Subcutaneous abdominal adipose tissue (tissue), 5 donors: ENCODE measurements around the gene CPA5.

Experiments
- H3K27ac ChIP-seq: one replicate; pipeline ENCODE4 v1.7.0; 2013; ENCODE audit warnings: low read depth, mild to moderate bottlenecking, inconsistent platforms, low read length, moderate library complexity
- H3K27me3 ChIP-seq, 5 donors: one replicate each; pipeline ENCODE4 v1.7.0; 2013; ENCODE audit warnings: low read length in 5 of 5, inconsistent platforms in 1 of 5; ENCODE audit not compliant: control insufficient read depth in 5 of 5, insufficient read depth in 4 of 5
- H3K36me3 ChIP-seq, 5 donors: one replicate each; pipeline ENCODE4 v1.7.0; 2013; ENCODE audit warnings: low read length in 5 of 5; ENCODE audit not compliant: control insufficient read depth in 5 of 5, insufficient read depth in 5 of 5
- H3K4me1 ChIP-seq, 5 donors: one replicate each; pipeline ENCODE4 v1.7.0; 2013; ENCODE audit warnings: low read length in 5 of 5, mild to moderate bottlenecking in 3 of 5, moderate library complexity in 1 of 5; ENCODE audit not compliant: control insufficient read depth in 5 of 5, insufficient read depth in 5 of 5
- H3K4me3 ChIP-seq, 5 donors: one replicate each; pipeline ENCODE4 v1.7.0; 2013; ENCODE audit warnings: low read length in 5 of 5, low read depth in 1 of 5
- H3K9ac ChIP-seq, 5 donors: one replicate each; pipeline ENCODE4 v1.7.0; 2013; ENCODE audit warnings: low read length in 5 of 5, mild to moderate bottlenecking in 4 of 5, moderate library complexity in 3 of 5
- H3K9me3 ChIP-seq, 5 donors: one replicate each; pipeline ENCODE4 v1.7.0; 2013; ENCODE audit warnings: low read length in 5 of 5; ENCODE audit not compliant: control insufficient read depth in 5 of 5
- donor health status: healthy.
- donor health status: healthy.
- donor health status: healthy.
- donor health status: healthy.
- donor health status: healthy.

The CPA5 gene

DNA sequence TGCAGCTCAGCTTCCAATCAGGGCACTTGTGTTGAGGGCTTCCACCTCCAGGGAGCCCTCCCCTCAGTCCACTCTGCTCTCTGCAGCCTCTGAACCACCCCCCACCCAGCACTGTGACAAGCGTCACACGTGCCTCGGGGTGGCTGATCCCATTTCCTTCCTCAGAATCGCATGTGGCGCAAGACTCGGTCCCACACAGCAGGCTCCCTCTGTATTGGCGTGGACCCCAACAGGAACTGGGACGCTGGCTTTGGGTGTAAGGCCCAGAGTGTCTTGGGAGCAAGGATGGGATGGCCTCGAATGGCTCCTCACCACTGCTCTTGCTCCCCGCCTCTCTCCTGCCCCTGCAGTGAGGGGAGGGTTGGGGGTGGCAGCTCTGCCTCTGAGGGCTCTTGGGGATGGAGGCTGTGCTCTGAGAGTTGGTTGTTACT, 39.8 kb downstream of the CPA5 start:
- Histone ChIP-seq H3K27ac (no peak overlapping the region), H3K9ac (no peak overlapping the region), H3K27me3 (no peaks in the 10 kb centered on the region), H3K4me1 (peaks cover 2 to 48% (median 37%) of the 10 kb centered on the region in 5 donors), H3K36me3 (no peaks in the 10 kb centered on the region), H3K9me3 (no peaks in the 10 kb centered on the region), H3K4me3 (no peak overlapping the region)

DNA sequence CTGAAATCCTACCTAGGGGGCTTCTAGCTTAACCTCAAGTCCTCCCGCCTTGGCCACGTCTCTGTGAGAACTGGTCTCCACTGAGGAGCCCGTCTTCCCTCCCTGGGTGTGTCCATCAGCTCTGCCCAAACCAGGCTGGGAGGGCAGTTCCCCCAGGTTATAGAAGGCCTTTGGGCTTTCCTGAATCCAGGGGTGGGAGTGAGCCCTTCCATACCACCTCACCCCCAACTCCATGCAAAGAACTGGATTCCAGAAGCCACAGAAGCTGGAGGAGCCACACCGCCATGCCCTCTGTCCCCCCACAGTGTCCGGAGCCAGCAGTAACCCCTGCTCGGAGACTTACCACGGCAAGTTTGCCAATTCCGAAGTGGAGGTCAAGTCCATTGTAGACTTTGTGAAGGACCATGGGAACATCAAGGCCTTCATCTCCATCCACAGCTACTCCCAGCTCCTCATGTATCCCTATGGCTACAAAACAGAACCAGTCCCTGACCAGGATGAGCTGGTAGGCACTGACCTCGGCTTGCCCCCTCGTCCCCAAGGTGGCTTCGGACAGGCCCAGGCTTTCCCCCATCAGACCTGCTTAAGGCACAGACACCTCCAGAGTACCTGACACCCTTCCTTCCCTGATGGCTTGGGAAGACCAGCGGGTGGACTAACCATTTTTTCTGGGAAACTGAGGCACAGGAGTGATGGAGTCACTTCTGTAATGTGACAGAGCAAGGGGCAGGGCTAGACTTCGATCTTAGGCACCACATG, 40.4 kb downstream of the CPA5 start:
- no peak overlapping the region for H3K27ac ChIP-seq
- H3K36me3 ChIP-seq, result no peaks in the 10 kb centered on the region
- H3K9me3 ChIP-seq, result no peaks in the 10 kb centered on the region
- H3K27me3 ChIP-seq, result no peaks in the 10 kb centered on the region
- no peak overlapping the region for H3K9ac ChIP-seq
- peaks cover 2 to 44% (median 33%) of the 10 kb centered on the region in 5 donors for H3K4me1 ChIP-seq
- no peak overlapping the region for H3K4me3 ChIP-seq

DNA sequence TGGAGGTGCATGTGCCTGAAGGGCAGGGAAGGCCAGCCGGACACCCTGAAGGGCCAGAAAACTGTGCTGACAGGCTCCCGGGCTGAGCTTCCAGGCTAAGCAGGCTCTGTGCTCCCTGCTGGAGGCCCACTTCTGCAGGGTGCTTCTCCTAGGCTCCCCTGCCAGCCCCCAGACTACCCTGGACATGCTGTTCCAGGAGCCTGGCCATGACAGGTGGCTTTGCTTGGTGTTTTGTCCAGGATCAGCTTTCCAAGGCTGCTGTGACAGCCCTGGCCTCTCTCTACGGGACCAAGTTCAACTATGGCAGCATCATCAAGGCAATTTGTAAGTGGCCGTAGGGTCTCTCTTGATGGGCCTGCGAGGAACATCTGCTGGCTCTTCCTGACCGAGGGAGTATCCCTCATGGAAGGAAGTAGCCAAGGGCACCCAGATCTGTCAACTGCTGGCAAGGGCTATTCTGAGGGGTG, 41.0 kb downstream of the CPA5 start:
- Histone ChIP-seq H3K4me3 (no peak overlapping the region), H3K27me3 (no peaks in the 10 kb centered on the region), H3K4me1 (peaks cover 2 to 41% (median 29%) of the 10 kb centered on the region in 5 donors), H3K27ac (peak overlapping the region; percentile 83), H3K36me3 (no peaks in the 10 kb centered on the region), H3K9me3 (no peaks in the 10 kb centered on the region), H3K9ac (no peak overlapping the region)

DNA sequence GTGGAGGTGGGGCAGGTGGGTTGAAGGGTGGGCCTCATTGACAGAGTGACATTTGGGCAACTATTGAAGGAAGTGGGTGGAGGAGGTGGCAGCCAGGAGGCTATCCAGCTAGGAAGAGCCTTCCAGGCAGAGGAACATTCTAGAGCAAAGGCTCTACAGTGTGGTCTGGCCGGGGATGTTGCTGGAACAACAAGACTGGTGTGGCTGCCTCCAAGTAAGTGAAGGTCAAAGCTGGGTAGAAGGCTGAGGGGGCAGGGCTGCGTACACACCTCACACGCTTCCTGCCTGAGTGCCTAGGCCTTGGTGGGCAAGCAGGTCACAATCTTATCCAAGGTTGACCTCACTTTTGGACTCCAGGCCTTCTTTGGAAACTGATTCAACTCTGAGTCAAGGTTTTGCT, 42.3 kb downstream of the CPA5 start:
- no peaks in the 10 kb centered on the region for H3K36me3 ChIP-seq
- no peaks in the 10 kb centered on the region for H3K27me3 ChIP-seq
- H3K4me1 ChIP-seq, result peaks cover 2 to 36% (median 32%) of the 10 kb centered on the region in 5 donors
- H3K9me3 ChIP-seq, result no peaks in the 10 kb centered on the region
- peak overlapping the region in 3 of 5 donors; percentile 50 to 69 (median 58) for H3K9ac ChIP-seq
- peak overlapping the region; percentile 83 for H3K27ac ChIP-seq
- no peak overlapping the region for H3K4me3 ChIP-seq

DNA sequence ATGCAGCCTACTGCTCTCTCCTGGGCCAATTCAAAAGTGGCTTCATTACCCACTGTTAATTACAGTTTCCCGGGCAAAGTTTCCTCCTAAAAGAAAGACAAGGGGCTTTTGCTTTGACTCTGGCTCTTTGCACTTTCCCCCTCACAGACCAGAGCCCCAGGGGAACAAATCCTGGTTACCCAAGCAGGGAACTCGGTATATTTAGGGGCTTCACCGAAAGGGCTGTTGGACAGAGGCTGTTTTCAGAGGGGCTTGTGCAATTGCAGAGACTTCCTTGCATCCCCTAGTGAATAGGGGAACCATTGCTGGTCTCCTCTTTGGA, 42.7 kb downstream of the CPA5 start:
- Histone ChIP-seq H3K9ac (peak overlapping the region in 3 of 5 donors; percentile 50 to 69 (median 58)), H3K4me3 (no peak overlapping the region), H3K4me1 (peaks cover 2 to 38% (median 36%) of the 10 kb centered on the region in 5 donors), H3K27me3 (no peaks in the 10 kb centered on the region), H3K27ac (peak overlapping the region; percentile 83), H3K9me3 (no peaks in the 10 kb centered on the region), H3K36me3 (no peaks in the 10 kb centered on the region)

DNA sequence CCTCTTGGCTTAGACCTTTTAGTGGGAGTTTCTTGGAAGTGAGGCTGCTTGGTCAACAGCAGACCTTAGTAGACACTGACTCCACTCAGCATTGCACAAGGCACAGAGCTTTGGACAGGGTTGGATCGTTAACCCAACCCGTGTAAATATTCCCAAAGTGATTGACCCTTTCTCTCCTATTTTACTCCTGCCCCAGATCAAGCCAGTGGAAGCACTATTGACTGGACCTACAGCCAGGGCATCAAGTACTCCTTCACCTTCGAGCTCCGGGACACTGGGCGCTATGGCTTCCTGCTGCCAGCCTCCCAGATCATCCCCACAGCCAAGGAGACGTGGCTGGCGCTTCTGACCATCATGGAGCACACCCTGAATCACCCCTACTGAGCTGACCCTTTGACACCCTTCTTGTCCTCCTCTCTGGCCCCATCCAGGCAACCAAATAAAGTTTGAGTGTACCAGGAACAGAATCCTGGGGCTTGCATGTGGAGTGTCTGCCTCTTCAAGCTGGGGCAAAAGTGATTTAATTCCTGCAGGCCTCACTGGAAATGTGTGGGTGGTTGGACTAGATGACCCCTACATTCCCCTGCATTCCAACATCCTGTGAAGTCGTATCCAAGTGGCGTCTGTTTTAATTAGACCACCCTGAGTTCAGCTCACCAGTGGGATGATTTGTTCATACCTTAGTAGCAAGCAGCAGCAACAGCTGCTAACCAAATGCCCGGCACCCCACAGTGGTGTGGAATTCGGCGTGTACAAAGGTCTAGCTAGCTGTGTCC, 43.2 kb downstream of the CPA5 start:
- Histone ChIP-seq H3K9me3 (no peaks in the 10 kb centered on the region), H3K27me3 (no peaks in the 10 kb centered on the region), H3K4me1 (peaks cover 2 to 43% (median 42%) of the 10 kb centered on the region in 5 donors), H3K36me3 (no peaks in the 10 kb centered on the region), H3K4me3 (no peak overlapping the region), H3K9ac (peak overlapping the region in 2 of 5 donors; percentile 0 to 58), H3K27ac (peak overlapping the region; percentile 83)

DNA sequence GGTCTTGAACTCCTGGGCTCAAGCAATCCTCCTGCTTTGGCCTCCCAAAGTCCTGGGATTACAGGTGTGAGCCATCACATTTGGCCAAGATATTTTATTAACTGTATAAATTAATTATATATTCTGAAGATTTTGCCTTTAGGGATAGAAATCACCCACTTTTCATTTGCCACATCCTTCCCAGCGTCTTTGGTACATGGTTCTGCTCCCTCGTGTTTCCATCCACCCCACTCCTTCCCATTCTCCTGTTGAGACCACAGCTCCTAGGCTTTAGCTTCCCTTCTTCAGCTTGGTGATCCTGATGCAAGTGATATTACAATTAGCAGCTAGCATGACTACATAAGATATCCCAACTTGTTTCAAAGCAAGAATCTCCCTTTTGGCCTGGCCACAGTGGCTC, 44.1 kb downstream of the CPA5 start:
- H3K36me3 ChIP-seq, result no peaks in the 10 kb centered on the region
- peaks cover 2 to 52% (median 49%) of the 10 kb centered on the region in 5 donors for H3K4me1 ChIP-seq
- no peak overlapping the region for H3K9ac ChIP-seq
- H3K27me3 ChIP-seq, result no peaks in the 10 kb centered on the region
- peak overlapping the region in 1 of 5 donors; percentile 13 for H3K4me3 ChIP-seq
- H3K9me3 ChIP-seq, result no peaks in the 10 kb centered on the region
- peak overlapping the region; percentile 83 for H3K27ac ChIP-seq

DNA sequence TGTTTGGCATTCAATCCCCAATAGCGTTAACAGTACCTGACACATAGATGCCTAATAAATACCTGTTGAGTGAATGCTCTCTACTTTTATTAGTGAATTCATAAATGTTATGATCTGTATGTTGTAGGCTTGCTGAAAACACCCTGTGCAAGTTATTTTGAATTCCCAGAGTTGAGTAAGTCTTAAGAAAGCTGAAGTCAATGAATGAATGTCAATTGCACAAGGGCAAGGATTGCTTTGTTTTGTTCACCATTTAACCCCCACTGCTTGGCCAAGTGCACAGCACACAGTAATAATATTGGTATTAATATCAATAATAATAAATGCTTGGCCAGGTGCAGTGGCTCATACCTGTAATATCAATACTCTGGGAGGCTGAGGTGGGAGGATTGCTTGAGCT, 45.9 kb downstream of the CPA5 start:
- Histone ChIP-seq H3K4me1 (peaks cover 2 to 64% (median 54%) of the 10 kb centered on the region in 5 donors), H3K36me3 (no peaks in the 10 kb centered on the region), H3K9me3 (no peaks in the 10 kb centered on the region), H3K27ac (peak overlapping the region; percentile 79), H3K4me3 (no peak overlapping the region), H3K9ac (no peak overlapping the region), H3K27me3 (no peaks in the 10 kb centered on the region)

DNA sequence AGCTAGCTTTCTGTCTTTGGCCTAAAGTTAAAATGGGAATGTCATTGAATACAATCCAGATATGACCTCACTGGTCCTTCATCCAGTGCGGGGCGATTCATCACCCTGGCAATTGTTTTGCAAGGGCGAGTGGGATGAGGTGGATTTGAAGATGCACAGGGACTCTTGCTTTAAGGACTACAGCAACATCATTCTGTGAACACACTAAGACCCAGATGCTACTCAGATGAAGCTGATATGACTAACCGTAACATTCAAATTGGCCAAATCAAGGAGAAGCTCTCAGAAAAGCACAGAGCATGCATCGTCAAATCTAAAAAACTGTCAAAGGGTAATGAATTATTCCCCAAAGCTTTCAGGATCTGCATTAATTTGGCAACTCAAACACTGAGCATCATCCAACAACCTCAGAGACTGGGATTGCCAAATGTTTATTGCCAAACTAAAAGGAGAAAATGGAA, 48.5 kb downstream of the CPA5 start:
- peak overlapping the region in 2 of 5 donors; percentile 56 to 62 for H3K9ac ChIP-seq
- no peaks in the 10 kb centered on the region for H3K36me3 ChIP-seq
- no peak overlapping the region for H3K4me3 ChIP-seq
- no peaks in the 10 kb centered on the region for H3K9me3 ChIP-seq
- H3K27me3 ChIP-seq, result no peaks in the 10 kb centered on the region
- peaks cover 0 to 67% (median 53%) of the 10 kb centered on the region in 5 donors for H3K4me1 ChIP-seq
- peak overlapping the region; percentile 98 for H3K27ac ChIP-seq

DNA sequence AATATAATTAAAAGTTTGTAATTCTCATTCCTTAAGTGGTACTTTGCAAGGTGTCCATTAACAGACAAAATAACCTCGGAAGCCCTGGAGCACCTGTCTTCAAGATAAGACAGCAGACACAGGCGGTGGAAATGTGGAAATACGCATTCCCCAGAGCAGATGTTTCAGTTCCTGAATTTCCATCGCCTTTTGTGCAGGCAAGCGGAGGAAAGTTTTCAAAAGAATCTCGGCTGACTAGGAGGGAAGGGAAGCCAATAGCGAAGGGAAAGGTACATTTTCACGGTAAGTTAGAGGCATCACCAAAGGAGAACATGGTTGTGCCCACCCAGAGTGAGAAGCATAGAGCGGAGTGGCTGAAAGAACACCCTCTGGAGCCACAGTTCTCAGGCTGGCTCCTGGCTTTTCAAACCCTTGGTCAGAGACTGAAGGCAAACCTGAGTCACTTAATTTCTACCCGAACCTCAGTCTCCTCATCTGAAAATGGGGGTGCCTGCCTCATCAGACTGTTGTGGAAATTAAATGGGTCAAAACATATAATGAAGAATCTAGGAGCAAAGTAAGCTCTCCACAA, 49.3 kb downstream of the CPA5 start:
- Histone ChIP-seq H3K4me1 (peaks cover 0 to 72% (median 60%) of the 10 kb centered on the region in 5 donors), H3K9me3 (no peaks in the 10 kb centered on the region), H3K27ac (peak overlapping the region; percentile 98), H3K4me3 (no peak overlapping the region), H3K27me3 (no peaks in the 10 kb centered on the region), H3K36me3 (no peaks in the 10 kb centered on the region), H3K9ac (peak overlapping the region in 1 of 5 donors; percentile 8)
